K562 (cell line): Measurements from ENCODE around the gene SALL3. TPM values are rescaled to one million over a fixed set of nuclear protein-coding genes. Genes with fewer than 3 reads are reported as not detected.

Source experiments
- ATAC-seq: fragments of 200-7000 bp; cut with Tn5 transposase; 3 replicates; pipeline ENCODE4 v1.9.1; 2020; ENCODE audit warnings: moderate library complexity
- BruUV-seq: library from RNA; stranded (reverse); fragments of 400-500 nt; replicated peaks from 2 replicates; lab custom pipeline; 2021; lab: Mats Ljungman, UMichigan
- CTCF ChIA-PET: fragments of 300-600 bp; formaldehyde crosslinking; extraction: SDS; loops from one replicate; lab custom pipeline; 2021; ENCODE audit warnings: low intra/inter-chr PET ratio; lab: Yijun Ruan, JAX
- POLR2A ChIA-PET: fragments of 300-600, 350-650 bp; sonication (Branson Sonifier 250); formaldehyde crosslinking; extraction: SDS; loops from one replicate; lab custom pipeline; 2021; ENCODE audit warnings: antibody characterized with exemption, inconsistent platforms; lab: Yijun Ruan, JAX
- DNase-seq, 4 experiments: peaks; one replicate each; pipeline versions ENCODE4 v3.0.0 to v3.0.0-alpha.2; 2011 to 2018; ENCODE audit warnings: low spot score in 3 of 4, mixed read lengths in 3 of 4; ENCODE audit errors: extremely low read depth in 1 of 4
- FAIRE-seq: peaks from 2 replicates; lab custom pipeline; 2011; peaks lifted over from hg19 to GRCh38; lab: Jason Lieb, UNC
- H2AFZ ChIP-seq: 2 replicates; pipeline ENCODE4 v1.6.0; 2011; ENCODE audit warnings: low read depth, low read length, control low read depth, inconsistent platforms
- H3K27ac ChIP-seq: fragments of 200-600 bp; 3 replicates; pipeline ENCODE4 v1.8.0; 2011; ENCODE audit warnings: low read depth, mild to moderate bottlenecking, control low read depth, inconsistent platforms, low read length, moderate library complexity, mixed read lengths; ENCODE audit errors: extremely low read depth
- H3K27me3 ChIP-seq, 2 experiments: fragments of 300-600 bp in 1 of 2; 2 replicates in 1 of 2; 3 replicates in 1 of 2; pipeline versions ENCODE4 v1.6.0 to v1.8.0; 2011; ENCODE audit warnings: inconsistent platforms in 2 of 2, low read length in 2 of 2, mild to moderate bottlenecking in 1 of 2, mixed read lengths in 1 of 2, moderate library complexity in 1 of 2; ENCODE audit not compliant: control insufficient read depth in 2 of 2, insufficient read depth in 2 of 2
- H3K36me3 ChIP-seq: fragments of 300-600 bp; 3 replicates; pipeline ENCODE4 v1.8.0; 2011; ENCODE audit warnings: mild to moderate bottlenecking, low read length, inconsistent platforms; ENCODE audit not compliant: control insufficient read depth, insufficient read depth
- H3K4me1 ChIP-seq, 2 experiments: fragments of 200-600 bp in 1 of 2; replicated peaks in 1 of 2; 2 replicates in 1 of 2; 3 replicates in 1 of 2; pipeline versions ENCODE4 v1.5.1 to v1.8.0; 2011; ENCODE audit warnings: inconsistent platforms in 2 of 2, low read length in 2 of 2, mild to moderate bottlenecking in 1 of 2, mixed read lengths in 1 of 2, moderate library complexity in 1 of 2; ENCODE audit not compliant: control insufficient read depth in 2 of 2, insufficient read depth in 2 of 2
- H3K4me2 ChIP-seq: 2 replicates; pipeline ENCODE4 v1.6.1; 2011; ENCODE audit warnings: low read length, control low read depth, inconsistent platforms, mixed read lengths; ENCODE audit not compliant: insufficient read depth
- H3K4me3 ChIP-seq: fragments of 200-600 bp; sonication (generic), shearing (Covaris generic); 2 replicates; pipeline ENCODE4 v1.5.1; 2016; ENCODE audit warnings: control low read depth, inconsistent platforms
- H3K79me2 ChIP-seq: fragments of 200-600 bp; 3 replicates; pipeline ENCODE4 v1.8.0; 2011; ENCODE audit warnings: low read length, inconsistent platforms; ENCODE audit not compliant: control insufficient read depth, insufficient read depth
- H3K9ac ChIP-seq, 2 experiments: 2 replicates each; pipeline versions ENCODE4 v1.6.0 to v1.6.1; 2011; ENCODE audit warnings: low read depth in 2 of 2, low read length in 2 of 2, control low read depth in 1 of 2, inconsistent platforms in 1 of 2, mild to moderate bottlenecking in 1 of 2, mixed read lengths in 1 of 2; ENCODE audit not compliant: insufficient read depth in 1 of 2
- H3K9me1 ChIP-seq: one replicate; pipeline ENCODE4 v1.6.0; 2011; ENCODE audit warnings: inconsistent platforms, mild to moderate bottlenecking, low read length, moderate library complexity; ENCODE audit not compliant: control insufficient read depth, insufficient read depth
- H3K9me3 ChIP-seq: replicated peaks from 2 replicates; pipeline ENCODE4 v1.5.1; 2011; ENCODE audit warnings: low read depth, low read length, inconsistent platforms; ENCODE audit not compliant: control insufficient read depth, insufficient read depth
- H4K20me1 ChIP-seq: replicated peaks from 2 replicates; pipeline ENCODE4 v1.6.1; 2011; ENCODE audit warnings: low read length, inconsistent platforms, mixed read lengths; ENCODE audit not compliant: control insufficient read depth, insufficient read depth
- ATF4 ChIP-seq: fragments of 450-650 bp; formaldehyde crosslinking; IDR thresholded peaks from 2 replicates; pipeline ENCODE4 v1.4.0; 2022; ENCODE audit warnings: mild to moderate bottlenecking, moderate library complexity
- EGR1 ChIP-seq: fragments of 450-650 bp; conservative IDR thresholded peaks from 2 replicates; pipeline ENCODE4 v1.6.1; 2017; ENCODE audit warnings: mild to moderate bottlenecking
- HINFP ChIP-seq: fragments of 450-650 bp; conservative IDR thresholded peaks from 2 replicates; pipeline ENCODE4 v1.6.1; 2016; ENCODE audit warnings: missing genetic modification characterization, low read depth, mild to moderate bottlenecking, control low read depth, missing compliant biosample characterization
- KDM5B ChIP-seq: fragments of 200-600 bp; sonication (generic); IDR thresholded peaks from 2 replicates; pipeline ENCODE4 v1.6.1; 2012; ENCODE audit warnings: low read depth, mild to moderate bottlenecking, moderate library complexity, low read length, control low read depth, inconsistent platforms; ENCODE audit not compliant: insufficient replicate concordance
- OTX1 ChIP-seq: fragments of 450-650 bp; formaldehyde crosslinking; IDR thresholded peaks from 2 replicates; pipeline ENCODE4 v1.4.0; 2022; ENCODE audit warnings: mild to moderate bottlenecking
- SFPQ ChIP-seq: fragments of 200-400 bp; formaldehyde crosslinking; IDR thresholded peaks from 2 replicates; pipeline ENCODE4 v1.6.1; 2017; ENCODE audit warnings: mild to moderate bottlenecking, low read depth, low read length, moderate library complexity
- TCF7L2 ChIP-seq: fragments of 150-350 bp; IDR thresholded peaks from 2 replicates; pipeline ENCODE4 v1.6.1; 2016; ENCODE audit warnings: low read depth, mild to moderate bottlenecking, low read length, moderate library complexity
- THAP7 ChIP-seq: fragments of 250-450 bp; sonication (Bioruptor Pico); IDR thresholded peaks from 2 replicates; pipeline ENCODE4 v1.5.0; 2021
- ZBTB17 ChIP-seq: fragments of 450-650 bp; formaldehyde crosslinking; IDR thresholded peaks from 2 replicates; pipeline ENCODE4 v1.4.0; 2020; ENCODE audit warnings: mild to moderate bottlenecking
- ZFP36 ChIP-seq: fragments of 150-350 bp; IDR thresholded peaks from 2 replicates; pipeline ENCODE4 v1.6.1; 2018; ENCODE audit warnings: low read length, low read depth; ENCODE audit not compliant: partially characterized antibody
- ZNF140 ChIP-seq: fragments of 250-450 bp; sonication (Bioruptor Pico); IDR thresholded peaks from 2 replicates; pipeline ENCODE4 v1.8.0; 2021; ENCODE audit warnings: moderate library complexity, mild to moderate bottlenecking, inconsistent platforms
- ZNF436 ChIP-seq: fragments of 250-450, 450-650 bp; sonication (Bioruptor Pico); formaldehyde crosslinking; IDR thresholded peaks from 2 replicates; pipeline ENCODE4 v1.7.0; 2020; ENCODE audit warnings: mild to moderate bottlenecking
- WGBS: fragments of 100-300 bp; shearing (Covaris generic); methylation state at CpG from one replicate; pipeline ENCODE4 v1.1.6; 2016; ENCODE audit warnings: low coverage, mixed read lengths; ENCODE audit not compliant: insufficient coverage; ENCODE audit errors: missing lambda C conversion rate; 5-methylcytosine and 5-hydroxymethylcytosine counted together
- in situ Hi-C: fragments of 300-500 bp; cut with MboI; formaldehyde crosslinking; loops from 4 replicates; pipeline ENCODE4 v1.15.0; 2018; ENCODE audit warnings: inconsistent platforms, mixed read lengths
- intact Hi-C: fragments of 100-400 bp; cut with micrococcal nuclease; formaldehyde crosslinking; loops from 2 replicates; pipeline ENCODE4 v1.14.2; 2022
- polyA plus RNA-seq, 8 experiments: library from polyadenylated mRNA; depleted of rRNA in 4 of 8; stranded (reverse) in 5 of 8; unstranded in 3 of 8; fragments of >200 nt; fragmentation: Nextera tagmentation in 2 of 8; fragmentation: Illumina TruSeq in 1 of 8; extraction: Ambion mirVana in 2 of 8; extraction: Trizol in 1 of 8; gene quantifications; 2 replicates each; pipeline versions ENCODE4 v1.2.1 to v1.2.3, GENCODE V29; 2011 to 2014; ENCODE audit warnings: inconsistent platforms in 1 of 8, missing spikeins in 1 of 8
- total RNA-seq, 7 experiments: library from RNA; depleted of rRNA in 6 of 7; stranded (reverse); fragments of >200 nt in 6 of 7; fragmentation: Illumina TruSeq in 2 of 7; extraction: Trizol in 2 of 7; gene quantifications; 2 replicates each; pipeline versions ENCODE4 v1.2.1 to v1.2.3, GENCODE V29; 2011 to 2021; ENCODE audit warnings: low replicate concordance in 1 of 7

The SALL3 gene
- total and polyA plus RNA-seq, 9 of the 15 experiments (the other 6 are each of a cell fraction or from before 2014, with no cell fraction given) = not detected

- Histone ChIP-seq H3K9me3 (no peaks in the 10 kb centered on the region), H2AFZ (no peak overlapping the region), H3K4me1 (no peaks in the 10 kb centered on the region), H3K4me3 (no peak overlapping the region), H3K9me1 (no peaks in the 10 kb centered on the region), H3K4me2 (no peak overlapping the region), H3K36me3 (no peaks in the 10 kb centered on the region), H3K27ac (no peak overlapping the region), H3K79me2 (no peaks in the 10 kb centered on the region), H4K20me1 (no peaks in the 10 kb centered on the region), H3K27me3 (peaks cover 1 to 22% of the 10 kb centered on the region in 2 experiments; a peak in 3 of 5 replicates), H3K9ac (no peak overlapping the region)
- no TSS peak for BruUV-seq
- no peak for TF ChIP-seq EGR1
- TF ChIP-seq ZNF436 (CRISPR knock-in tag) = no peak
- no peak for TF ChIP-seq THAP7 (CRISPR knock-in tag)
- no peak for TF ChIP-seq ZNF140 (CRISPR knock-in tag)
- TF ChIP-seq ZBTB17 (CRISPR knock-in tag) = no peak
- no peak for TF ChIP-seq ATF4 (CRISPR knock-in tag)
- TF ChIP-seq SFPQ = no peak
- no peak for TF ChIP-seq HINFP (tag)
- TF ChIP-seq ZFP36 = no peak
- no peak for TF ChIP-seq OTX1
- TF ChIP-seq TCF7L2 = no peak
- no peak for TF ChIP-seq KDM5B
- 2% methylated on average over 13 of the region's 13 CpGs for WGBS
- FAIRE-seq = no peak
- ChIA-PET POLR2A (interaction anchor here (0.6 kb wide), 1 partner anchor 19 kb away, joined by 3 read pairs; no protein-coding TSS in a partner anchor), CTCF (no interaction called here)
- ATAC-seq = no peak
- in situ Hi-C loops = no loop called here
- no peak for DNase-seq
- intact Hi-C loops = no loop called here
These were observed 30.9 kb upstream of the SALL3 start for GRCh38 chr18:78948707-78949106.
